Fibroblast of skin of abdomen (primary cell): ENCODE results near the gene UBA52.
"Not testable (repeated sequence)": the region's sequence is repeated elsewhere in the genome, so short reads cannot be mapped to it uniquely, and the experiment has no call there.

ENCODE experiments used
- DNase-seq: peaks from one replicate; pipeline ENCODE4 v3.0.0-alpha.2; 2013

Gene UBA52

DNA sequence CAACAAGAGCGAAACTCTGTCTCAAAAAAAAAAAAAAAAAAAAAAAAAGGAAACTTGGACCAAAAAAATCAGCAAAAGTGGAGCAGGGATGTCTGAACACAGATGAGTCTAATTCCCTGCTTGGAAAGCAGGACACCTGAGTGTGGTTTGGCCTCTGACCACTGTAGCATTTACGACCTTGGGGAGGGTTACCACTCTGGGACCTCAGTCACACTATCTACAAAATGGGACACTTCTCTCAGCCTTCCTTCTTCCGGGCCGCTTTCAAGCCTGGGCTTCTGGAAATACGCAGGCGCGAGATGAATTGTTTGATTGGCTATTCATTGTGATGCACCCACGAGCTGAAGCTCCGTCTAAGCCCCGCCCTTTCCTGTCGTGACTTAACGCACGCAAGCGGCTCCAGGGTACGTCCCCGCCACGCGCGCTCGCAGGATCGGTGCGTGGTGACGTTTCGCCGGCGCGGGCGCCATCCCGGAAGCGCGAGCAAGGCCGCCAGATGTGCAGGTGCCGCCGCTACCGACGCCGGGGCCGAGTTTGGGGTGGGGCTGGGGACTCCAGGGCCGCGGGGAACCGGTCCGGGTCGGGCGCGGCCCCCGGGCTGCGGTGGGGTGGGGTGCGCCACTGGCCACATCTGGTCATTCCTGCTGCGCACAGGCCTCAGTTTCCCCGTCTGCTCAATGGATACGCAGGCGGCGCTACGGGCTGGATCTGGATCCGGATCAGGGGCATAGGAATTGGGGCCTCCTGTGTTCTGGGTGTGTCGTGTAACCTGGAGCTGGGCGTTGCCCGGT is 14.1 kb upstream of the UBA52 start, which contains the start of gene KXD1:
TSS of gene KXD1 (plus strand) at position 460 of the 791 bp plus-strand sequence. CDS start 4,187 bp downstream, outside the sequence.
- peak; percentile 99 for DNase-seq

DNA sequence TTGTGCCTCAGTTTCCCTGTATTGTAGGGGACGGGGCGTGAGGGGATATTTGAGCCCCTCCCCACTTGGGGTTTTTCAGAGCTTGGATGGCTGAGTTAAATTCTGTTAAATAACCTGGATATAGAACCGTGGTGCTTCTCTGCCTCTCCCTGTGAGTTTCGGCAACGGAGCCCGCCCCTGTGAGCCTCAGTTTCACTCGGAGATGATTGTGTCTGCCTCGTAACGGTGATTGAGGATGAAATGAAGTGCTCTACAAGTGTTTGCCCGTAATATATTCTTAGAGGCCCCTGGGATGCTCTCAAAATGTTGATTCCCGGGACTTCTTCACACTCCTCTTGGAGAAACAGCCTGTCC is 13.5 kb upstream of the UBA52 start:
- no peak for DNase-seq

DNA sequence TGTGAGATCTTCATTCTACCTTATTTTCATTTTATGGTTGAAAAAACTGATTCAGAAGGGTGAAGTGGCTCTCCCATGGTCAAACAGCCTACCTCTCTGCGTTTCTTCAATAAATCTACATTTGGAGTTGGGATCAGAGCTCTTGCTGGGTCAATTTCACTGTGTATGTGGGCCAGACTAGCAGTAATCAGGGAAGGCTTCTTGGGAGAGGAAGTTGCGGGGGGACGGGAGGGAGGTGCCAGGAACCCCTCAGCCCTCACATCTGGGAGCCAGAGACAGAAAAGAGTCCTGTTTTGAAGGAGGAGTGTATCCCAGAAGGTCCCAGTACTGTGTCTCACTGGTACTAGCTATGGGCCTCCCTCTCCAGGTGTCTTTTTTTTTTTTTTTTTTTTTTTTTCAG is 13.1 kb upstream of the UBA52 start:
- DNase-seq = no peak

DNA sequence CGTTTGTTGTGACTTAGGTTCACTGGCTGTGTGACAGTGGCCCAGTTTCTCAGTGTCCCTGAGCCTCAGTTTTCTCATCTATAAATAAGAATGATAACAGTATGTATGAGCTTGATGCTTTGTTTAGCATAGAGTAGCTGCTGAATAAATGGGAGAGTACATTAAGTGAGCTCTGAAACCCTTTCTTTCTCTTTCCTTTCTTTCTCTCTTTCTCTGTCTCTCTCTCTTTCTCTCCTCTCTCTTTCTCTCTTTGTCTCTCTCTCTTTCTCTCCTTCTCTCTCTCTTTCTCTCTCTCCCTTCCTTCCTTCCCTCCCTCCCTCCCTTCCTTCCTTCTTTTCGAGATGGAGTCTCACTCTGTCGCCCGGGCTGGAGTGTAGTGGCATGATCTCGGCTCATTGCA is 12.0 kb upstream of the UBA52 start:
- no peak for DNase-seq

DNA sequence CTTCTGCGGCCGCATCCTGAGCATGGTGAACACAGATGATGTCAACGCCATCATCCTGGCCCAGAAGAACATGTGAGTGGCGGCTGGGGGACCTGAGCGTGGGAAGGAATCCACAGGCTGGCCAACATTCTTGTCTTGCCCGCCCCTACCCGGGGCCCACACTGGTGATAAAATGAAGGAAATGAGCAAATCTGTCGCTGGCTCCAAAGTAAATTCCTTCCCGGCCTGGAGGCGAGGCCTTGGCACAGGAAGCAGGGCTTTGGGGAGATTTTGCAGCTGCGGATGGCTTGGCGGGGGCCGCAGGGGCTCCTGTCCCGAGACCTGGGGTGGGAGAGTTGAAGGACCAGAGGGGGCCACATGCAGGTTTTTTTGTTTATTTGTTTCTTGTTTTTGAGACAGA is 9.6 kb upstream of the UBA52 start:
- DNase-seq = no peak

DNA sequence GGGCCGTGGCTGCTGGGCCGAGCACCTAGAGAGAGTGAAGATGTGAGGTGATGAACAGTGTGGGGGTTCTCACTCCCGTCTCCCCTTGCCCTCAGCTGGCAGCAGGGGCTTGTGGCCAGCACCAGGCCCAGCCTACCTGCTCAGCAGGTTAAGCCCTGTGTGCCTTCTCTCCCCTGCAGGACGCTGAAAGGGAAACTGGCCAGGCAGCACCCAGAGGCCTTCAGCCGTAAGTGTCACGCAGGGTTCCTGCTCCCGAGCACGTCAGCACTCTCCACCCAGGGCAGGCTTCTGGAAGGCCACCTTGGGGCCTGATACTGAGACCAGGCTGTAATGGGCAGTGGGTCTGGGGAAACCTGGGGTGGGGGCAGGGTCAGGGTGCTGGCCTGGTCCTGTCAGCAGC is 4.7 kb upstream of the UBA52 start:
- DNase-seq = no peak

DNA sequence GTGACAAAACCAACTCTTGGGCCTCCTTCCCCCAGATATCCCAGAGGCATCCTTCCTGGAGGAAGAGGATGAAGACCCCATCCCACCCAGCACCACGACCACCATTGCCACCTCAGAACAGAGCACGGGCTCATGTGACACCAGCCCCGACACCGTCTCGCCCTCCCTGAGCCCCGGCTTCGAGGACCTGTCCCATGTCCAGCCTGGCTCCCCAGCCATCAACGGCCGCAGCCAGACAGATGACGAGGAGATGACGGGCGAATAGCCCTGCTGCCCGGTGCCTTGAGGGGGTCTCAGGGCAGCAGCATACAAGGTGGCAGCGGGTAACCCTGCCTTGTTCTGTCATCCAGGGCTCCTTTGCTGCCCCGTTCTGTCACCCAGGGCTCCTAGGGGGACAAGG is 3.3 kb upstream of the UBA52 start:
- DNase-seq = no peak

DNA sequence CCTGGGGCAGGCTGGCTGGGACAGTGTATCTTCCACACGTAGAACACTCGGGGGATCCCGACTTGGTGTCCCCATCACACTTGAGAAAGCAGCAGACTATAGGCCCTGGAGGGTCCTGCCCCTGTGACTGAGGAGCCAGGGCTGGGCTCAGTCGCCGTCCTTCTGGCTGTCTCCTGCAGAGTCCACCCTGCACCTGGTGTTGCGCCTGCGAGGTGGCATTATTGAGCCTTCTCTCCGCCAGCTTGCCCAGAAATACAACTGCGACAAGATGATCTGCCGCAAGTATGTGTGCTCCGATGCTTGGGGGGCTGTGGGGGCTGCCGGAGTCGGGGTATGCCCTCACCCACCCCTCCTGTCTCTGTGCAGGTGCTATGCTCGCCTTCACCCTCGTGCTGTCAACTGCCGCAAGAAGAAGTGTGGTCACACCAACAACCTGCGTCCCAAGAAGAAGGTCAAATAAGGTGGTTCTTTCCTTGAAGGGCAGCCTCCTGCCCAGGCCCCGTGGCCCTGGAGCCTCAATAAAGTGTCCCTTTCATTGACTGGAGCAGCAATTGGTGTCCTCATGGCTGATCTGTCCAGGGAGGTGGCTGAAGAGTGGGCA is 3.1 kb downstream of the UBA52 start:
- no peak for DNase-seq

DNA sequence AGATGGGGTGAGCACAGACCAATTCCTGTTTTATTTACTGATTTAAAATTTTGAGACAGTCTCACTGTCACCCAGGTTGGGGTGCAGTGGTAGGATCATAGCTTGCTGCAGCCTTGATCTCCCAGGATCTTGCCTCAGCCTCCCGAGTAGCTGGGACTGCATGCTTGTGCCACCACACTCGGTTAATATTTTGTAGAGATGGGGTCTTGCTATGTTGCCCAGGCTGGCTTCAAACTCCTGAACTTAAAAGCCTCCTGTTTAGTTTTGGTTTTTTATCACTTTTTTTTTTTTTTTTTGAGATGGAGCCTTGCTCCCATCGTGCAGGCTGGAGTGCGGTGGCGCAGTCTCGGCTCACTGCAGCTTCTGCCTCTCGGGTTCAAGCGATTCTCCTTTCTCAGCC is 4.7 kb downstream of the UBA52 start:
- no peak for DNase-seq

DNA sequence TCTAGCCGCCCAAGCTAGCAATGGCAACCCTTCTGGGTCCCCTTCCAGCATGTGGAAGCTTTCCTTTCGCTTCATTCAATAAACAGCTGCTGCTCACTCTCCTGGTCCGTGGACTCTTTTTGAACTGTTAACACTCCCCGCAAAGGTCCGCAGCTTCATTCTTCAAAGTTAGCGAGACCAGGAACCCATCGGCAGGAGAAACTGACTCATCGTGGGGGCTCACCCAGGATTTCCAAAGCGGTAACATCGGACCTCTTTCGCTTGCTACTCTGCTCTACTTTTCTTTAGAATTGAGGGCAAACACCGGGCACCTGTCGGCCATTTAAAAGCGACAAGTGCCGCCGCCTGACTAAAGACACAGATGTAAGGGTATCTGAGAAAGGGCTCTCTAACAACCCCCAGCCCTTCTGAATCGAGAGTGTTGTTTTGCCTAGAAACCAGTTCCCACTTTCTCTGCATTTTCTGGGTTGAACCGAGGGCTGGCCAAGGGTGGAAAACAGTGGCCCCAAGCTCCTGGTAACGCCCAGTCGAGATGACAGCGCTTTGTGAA is 5.8 kb downstream of the UBA52 start:
- no peak for DNase-seq

DNA sequence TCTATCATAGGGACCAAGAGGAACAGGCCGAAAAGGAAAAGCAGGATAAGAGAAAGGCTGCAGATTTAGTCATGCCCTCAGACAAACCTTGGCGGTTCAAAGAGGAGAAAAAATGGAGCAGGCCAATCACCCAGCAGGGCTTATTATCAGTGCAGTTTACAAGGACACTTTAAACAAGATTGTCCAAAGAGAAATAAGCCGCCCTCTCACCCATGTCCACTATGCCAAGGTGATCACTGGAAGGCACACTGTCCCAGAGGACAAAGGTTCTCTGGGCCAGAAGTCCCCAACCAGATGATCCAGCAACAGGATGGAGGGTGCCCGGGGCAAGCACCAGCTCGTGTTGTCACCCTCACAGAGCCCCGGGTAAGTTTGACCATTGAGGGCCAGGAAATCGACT is 8.7 kb downstream of the UBA52 start:
- no peak for DNase-seq

DNA sequence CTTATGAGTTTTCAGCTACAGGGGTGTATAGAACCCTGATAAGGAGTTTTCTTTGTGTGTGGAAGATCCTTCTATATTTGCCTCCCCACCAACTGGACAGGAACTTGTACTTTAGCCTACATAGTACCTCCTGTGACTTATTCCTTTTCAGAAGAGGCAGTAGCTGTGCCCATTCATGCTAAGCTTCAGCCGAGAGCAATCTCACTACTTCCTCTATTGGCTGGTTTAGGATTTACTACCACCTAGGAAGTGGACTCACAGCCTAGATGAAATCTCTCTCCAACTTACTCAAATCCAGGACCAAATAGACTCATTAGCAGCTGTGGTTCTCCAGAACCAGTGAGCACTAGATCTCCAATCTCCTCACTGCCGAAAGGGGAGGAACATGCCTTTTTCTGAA is 14.6 kb downstream of the UBA52 start:
- DNase-seq = no peak

DNA sequence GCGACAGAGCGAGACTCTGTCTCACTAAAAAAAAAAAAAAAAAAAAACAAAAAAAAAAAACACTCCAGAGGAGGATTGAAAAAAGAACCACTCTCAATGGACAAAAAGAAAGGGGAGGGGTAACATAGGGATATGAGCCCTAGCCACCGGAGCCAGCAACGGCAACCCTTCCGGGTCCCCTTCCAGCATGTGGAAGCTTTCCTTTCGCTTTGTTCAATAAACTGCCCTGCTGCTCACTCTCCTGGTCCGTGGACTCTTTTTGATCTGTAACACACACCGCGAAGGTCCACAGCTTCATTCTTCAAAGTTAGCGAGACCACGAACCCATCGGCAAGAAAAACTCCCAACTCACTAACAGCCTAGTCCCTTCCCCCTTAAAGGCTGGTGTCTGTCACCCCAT is 15.9 kb downstream of the UBA52 start:
- DNase-seq = no peak

DNA sequence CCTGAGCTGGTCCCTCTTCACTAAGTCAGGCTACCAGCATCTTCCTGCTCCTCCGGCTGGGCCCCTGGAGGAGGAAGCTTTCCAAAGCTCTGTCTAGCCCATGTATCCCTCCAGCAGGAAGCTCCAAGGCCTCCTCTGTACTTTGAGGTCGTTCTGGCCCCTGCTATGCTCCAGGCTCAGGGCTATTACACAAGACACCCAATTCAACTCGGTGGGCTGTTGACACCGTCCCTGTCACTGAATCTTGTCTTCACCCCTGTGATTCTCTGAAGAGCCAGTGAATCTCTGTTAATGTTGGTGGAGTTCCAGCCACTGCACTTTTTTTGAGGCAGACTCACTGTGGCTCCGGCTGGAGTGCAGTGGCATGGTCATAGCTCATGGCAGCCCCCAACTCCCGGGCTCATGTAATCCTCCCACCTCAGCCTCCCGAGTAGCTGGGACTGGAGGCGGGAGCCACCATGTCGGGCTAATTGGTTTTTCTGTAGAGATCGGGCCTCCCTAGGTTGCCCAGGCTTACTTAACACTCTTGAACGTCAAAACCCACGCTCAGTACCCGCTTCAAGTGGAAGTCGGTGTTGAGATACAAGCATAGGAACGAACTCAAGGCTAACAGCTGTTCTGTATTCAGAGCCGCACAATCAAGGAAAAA is 16.4 kb downstream of the UBA52 start:
- DNase-seq = no peak

DNA sequence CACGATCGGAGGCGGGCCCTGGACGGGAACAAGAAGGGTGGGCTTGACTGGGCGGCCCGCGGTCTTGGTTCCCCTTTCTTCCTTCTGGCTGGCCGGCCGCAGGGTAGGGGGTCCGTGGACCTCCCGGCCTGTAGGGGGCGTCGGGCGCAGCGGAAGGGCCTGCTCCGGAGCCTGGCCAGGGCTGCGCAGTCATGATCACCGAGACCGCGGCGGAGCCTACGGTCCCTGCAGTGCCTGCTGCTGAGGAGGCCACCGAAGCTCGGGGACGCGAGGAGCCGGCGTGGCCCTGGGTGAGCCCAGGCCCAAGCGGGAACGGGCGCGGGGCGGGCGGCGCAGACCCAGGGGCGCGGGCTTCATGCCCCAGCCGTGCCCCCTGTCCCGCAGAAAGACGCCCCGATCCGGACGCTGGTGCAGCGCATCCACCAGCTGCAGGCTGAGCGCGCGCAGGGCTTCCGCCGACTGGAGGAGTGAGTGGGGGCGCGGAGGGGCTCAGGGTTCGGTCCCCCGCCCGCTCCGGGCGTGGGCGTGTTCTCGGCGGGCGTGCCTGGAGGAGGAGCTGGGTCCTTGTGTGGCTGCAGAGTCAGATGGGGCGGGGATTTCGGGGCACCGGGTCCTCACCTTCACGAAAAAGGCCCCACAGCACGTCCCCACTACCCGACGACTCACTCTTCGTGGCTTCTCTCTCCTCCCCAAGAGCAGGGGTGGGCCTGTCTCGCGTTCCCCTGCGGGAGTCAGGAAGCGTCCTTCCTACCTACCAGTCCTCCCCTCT is 17.1 kb downstream of the UBA52 start, which contains the start of gene REX1BD:
TSS of gene REX1BD (plus strand) at position 188 of the 769 bp plus-strand sequence. CDS start at position 192, 4 bp downstream.
- peak; percentile 74 for DNase-seq

DNA sequence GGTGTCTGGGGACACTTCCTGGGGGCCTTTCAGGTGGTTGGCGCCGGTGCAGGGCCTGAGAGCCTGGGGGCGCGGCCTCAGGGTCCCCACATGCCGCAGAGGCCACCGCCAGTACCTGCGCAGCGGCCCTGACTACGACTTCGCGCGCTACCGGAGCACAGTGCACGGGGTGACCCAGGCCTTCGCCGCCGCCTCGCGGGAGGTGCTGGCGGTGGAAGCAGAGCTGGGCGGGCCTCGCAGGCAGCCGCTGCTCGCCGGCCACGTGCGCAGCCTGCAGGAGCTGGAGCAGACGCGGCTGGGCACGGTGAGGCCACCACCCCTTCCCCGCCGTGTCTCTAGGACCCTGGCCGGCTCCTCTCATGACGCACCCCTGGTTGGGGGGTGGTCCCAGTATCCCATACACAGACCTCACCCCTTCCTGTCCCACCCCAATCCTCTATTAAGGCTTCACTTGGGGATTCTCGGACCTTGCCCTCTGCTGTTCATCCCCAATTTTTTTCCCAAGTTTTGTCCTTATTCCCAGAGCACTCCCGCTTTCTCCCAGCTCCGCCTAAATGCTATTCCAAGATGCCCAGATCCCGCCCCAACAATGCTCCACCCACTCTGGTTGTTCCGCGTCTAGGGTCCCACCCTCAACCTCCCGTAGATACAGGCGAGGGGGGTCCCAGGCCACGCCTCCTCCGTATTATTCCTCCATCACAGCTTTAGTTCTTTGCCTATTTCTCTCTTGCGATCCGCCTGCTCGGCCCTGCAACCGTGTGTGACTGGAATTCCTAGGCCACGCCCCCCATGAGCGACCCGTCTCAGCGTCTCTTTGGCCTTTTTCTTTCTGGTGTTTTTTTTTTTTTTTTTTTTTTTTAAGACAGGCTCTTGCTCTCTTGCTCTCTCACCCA is 18.0 kb downstream of the UBA52 start:
- DNase-seq = peak; percentile 66

DNA sequence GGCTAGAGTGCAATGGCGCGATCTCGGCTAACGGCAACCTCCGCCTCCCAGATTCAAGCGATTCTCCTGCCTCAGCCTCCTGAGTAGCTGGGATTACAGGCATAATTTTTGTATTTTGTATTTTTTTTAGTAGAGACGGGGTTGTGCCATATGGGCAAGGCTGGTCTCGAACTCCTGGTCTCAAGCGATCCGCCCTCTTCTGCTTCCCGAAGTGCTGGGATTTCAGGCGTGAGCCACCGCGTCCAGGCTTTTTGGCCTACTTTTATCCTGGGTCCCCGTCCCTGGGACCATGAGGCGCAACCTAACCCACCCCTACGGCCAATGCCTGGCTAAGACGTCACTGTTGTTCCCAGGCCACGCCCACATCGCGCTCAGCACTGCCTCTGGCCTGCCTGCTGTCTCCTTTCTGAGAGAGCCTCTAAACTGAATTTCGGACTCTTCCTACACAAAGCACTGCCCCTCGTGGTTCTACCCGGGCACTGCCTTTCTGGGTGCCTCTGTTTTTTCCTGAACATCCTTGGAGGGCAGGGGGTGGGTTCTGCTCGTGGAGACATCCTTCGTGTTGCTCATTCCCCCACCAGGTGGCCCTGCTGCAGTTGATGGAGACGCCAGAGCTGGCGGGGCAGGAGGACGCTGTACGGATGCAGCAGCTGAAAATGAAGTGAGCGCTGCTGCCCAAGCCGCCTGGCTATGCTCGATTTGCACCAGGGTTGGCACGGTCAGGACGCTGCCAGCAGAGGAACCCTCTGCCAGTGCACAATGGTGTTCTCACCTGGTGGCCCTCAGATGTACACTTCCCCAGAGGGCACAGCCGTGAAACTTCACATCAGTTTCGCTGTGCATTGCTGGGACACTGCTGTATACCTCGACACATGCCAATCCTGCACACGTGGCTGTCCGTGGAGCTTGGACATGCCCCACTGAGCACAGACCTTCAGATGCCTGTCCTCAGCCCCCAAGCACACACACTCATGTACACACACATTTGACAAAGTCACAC is 18.9 kb downstream of the UBA52 start:
- DNase-seq = peak; percentile 77

DNA sequence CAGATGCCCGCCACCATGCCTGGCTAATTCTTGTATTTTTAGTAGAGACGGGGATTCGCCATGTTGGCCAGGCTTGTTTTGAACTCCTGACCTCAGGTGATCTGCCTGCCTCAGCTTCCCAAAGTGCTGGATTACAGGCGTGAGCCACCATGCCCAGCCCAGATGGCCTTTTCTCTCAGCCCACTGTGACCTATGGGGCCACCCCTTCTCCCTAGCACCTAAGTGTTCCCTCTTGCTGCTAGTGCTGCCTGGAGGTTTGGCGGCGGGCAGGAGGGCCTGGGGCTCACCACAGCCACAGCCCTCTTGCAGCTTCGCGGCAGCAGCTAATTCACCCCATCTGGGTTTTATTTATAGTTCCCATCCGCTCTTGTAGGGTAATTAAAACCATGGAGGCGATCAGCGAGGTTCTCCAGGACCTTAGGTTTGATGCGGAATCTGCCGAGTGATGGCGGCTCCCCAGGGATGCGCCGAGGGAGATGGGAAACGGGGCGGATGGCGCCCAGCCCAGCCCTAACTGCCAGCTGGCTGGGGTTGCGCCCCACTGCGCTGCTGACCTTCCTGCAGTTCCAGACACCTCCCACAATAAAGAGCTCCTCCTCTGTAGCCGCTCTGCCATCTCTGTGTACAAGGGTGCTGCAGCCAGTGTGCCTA is 20.2 kb downstream of the UBA52 start:
- peak; percentile 77 for DNase-seq

DNA sequence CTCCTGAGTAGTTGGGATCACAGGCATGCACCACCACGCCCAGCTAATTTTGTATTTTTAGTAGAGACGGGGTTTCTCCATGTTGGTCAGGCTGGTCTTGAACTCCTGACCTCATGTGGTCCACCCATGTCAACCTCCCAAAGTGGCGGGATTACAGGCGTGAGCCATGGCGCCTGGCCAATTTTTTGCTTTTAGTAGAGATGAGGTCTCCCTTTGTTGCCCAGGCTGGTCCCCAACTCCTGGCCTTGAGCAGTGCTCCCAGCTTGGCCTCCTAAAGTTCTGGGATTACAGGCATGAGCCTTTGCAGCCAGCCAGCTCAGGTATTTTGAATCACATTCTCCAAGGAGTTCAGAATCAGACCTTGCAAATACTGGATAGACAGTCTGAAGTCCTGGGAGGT is 21.1 kb downstream of the UBA52 start:
- DNase-seq = not testable (repeated sequence)
